DMS153 treated with DMSO at 0.1 percent for 48 hours (cell line): ENCODE data around the gene GLI3.

ENCODE experiments used
- DNase-seq: peaks from one replicate; lab custom pipeline; 2025; ENCODE audit not compliant: unreplicated experiment; lab: John Stamatoyannopoulos, UW

Gene GLI3

GRCh38 chr7:41938371-41938770, 298.6 kb downstream of the GLI3 start:
- DNase-seq, result no peak

- DNase-seq, result no peak
These were observed 303.6 kb downstream of the GLI3 start for GRCh38 chr7:41933427-41933826.

- DNase-seq, result no peak
These were observed 305.8 kb downstream of the GLI3 start for GRCh38 chr7:41931263-41931646.

- DNase-seq, result no peak
These were observed 306.3 kb downstream of the GLI3 start for GRCh38 chr7:41930538-41931262.

- DNase-seq, result no peak
These were observed 308.2 kb downstream of the GLI3 start for GRCh38 chr7:41928781-41929180.

- no peak for DNase-seq
These were observed 308.8 kb downstream of the GLI3 start for GRCh38 chr7:41928166-41928565.

- no peak for DNase-seq
These were observed 309.6 kb downstream of the GLI3 start for GRCh38 chr7:41927380-41927779.

GRCh38 chr7:41925946-41926345, 311.1 kb downstream of the GLI3 start:
- DNase-seq, result no peak

- no peak for DNase-seq
These were observed 312.2 kb downstream of the GLI3 start for GRCh38 chr7:41924796-41925195.

- DNase-seq, result no peak
These were observed 314.6 kb downstream of the GLI3 start for GRCh38 chr7:41922373-41922772.

GRCh38 chr7:41921453-41921981, 315.5 kb downstream of the GLI3 start:
- DNase-seq, result no peak

GRCh38 chr7:41918597-41918996, 318.4 kb downstream of the GLI3 start:
- no peak for DNase-seq

- DNase-seq, result no peak
These were observed 320.5 kb downstream of the GLI3 start for GRCh38 chr7:41916450-41916927.

GRCh38 chr7:41915871-41916270, 321.1 kb downstream of the GLI3 start:
- no peak for DNase-seq

- DNase-seq, result no peak
These were observed 324.0 kb downstream of the GLI3 start for GRCh38 chr7:41912851-41913567.

- DNase-seq, result no peak
These were observed 324.6 kb downstream of the GLI3 start for GRCh38 chr7:41912426-41912825.

- DNase-seq, result no peak
These were observed 325.2 kb downstream of the GLI3 start for GRCh38 chr7:41911792-41912191.
